Stomach (tissue), 9 donors: Measurements from ENCODE around the gene OLFM2. TPM values are rescaled to one million over a fixed set of nuclear protein-coding genes. Genes with fewer than 3 reads are reported as not detected.

Experiments used
- DNase-seq, 2 donors: peaks; one replicate each; pipeline versions ENCODE4 v3.0.0 to v3.0.0-alpha.2; 2013 to 2019
- H3K27ac ChIP-seq, 5 donors: fragments of 200-600 bp in 4 of 5; sonication (generic) in 4 of 5; one replicate each; pipeline ENCODE4 v1.5.1; 2013 to 2019; ENCODE audit warnings: mild to moderate bottlenecking in 1 of 5, moderate library complexity in 1 of 5
- H3K27me3 ChIP-seq, 3 donors: fragments of 200-600 bp; sonication (generic); one replicate each; pipeline ENCODE4 v1.5.1; 2017 to 2019; ENCODE audit warnings: mixed run types in 1 of 3
- H3K36me3 ChIP-seq, 4 donors: fragments of 200-600 bp; sonication (generic); 1 replicate in 3 of 4; 2 replicates in 1 of 4; pipeline ENCODE4 v1.5.1; 2016 to 2019
- H3K4me1 ChIP-seq, 4 donors: fragments of 200-600 bp; sonication (generic); one replicate each; pipeline ENCODE4 v1.5.1; 2016 to 2019
- H3K4me3 ChIP-seq, 4 donors: fragments of 200-600 bp; sonication (generic) in 3 of 4; one replicate each; pipeline ENCODE4 v1.5.1; 2016 to 2019; ENCODE audit warnings: mild to moderate bottlenecking in 1 of 4
- H3K9me3 ChIP-seq, 4 donors: fragments of 200-600 bp; sonication (generic); one replicate each; pipeline ENCODE4 v1.5.1; 2016 to 2019
- EP300 ChIP-seq: sonication (generic); formaldehyde crosslinking; IDR thresholded peaks from one replicate; pipeline ENCODE4 v1.6.1; 2017; ENCODE audit warnings: antibody characterized with exemption
- POLR2A ChIP-seq, 4 donors: fragments of 450-650 bp; IDR thresholded peaks; one replicate each; pipeline ENCODE4 v1.6.1; 2016; ENCODE audit warnings: antibody characterized with exemption in 4 of 4, control low read depth in 2 of 4, mild to moderate bottlenecking in 1 of 4, moderate library complexity in 1 of 4
- POLR2AphosphoS5 ChIP-seq, 3 donors: sonication (generic); formaldehyde crosslinking; IDR thresholded peaks; one replicate each; pipeline ENCODE4 v1.6.1; 2016; ENCODE audit warnings: antibody characterized with exemption in 3 of 3
- WGBS, 5 donors: extraction: QIAGEN DNeasy Blood & Tissue Kit in 3 of 5; methylation state at CpG; one replicate each; pipeline versions ENCODE4 v1.1.5 to v1.1.7; 2013 to 2018; 5-methylcytosine and 5-hydroxymethylcytosine counted together
- intact Hi-C: fragments of 100-400 bp; cut with DNase I; formaldehyde crosslinking; loops from one replicate; pipeline ENCODE4 v1.15.1; 2023; ENCODE audit warnings: low total_unique reads
- polyA plus RNA-seq, 3 donors: library from polyadenylated mRNA; stranded (reverse); fragments of 200-250 nt; gene quantifications; one replicate each; pipeline ENCODE4 v1.2.3, GENCODE V29; 2013
- total RNA-seq, 5 donors: library from RNA; depleted of rRNA; stranded (reverse); fragments of >200 nt; gene quantifications; one replicate each; pipeline versions ENCODE4 v1.1.0 to v1.2.3, GENCODE V29; 2014 to 2016
- TF ChIP-seq, protein P1 (sequence below), 7 experiments: fragments of 450-650 bp in 4 of 7; fragments of 200-600 bp in 3 of 7; sonication (generic) in 3 of 7; IDR thresholded peaks; one replicate each; pipeline ENCODE4 v1.5.1; 2016 to 2019; ENCODE audit warnings: antibody characterized with exemption in 7 of 7, control low read depth in 2 of 7, mild to moderate bottlenecking in 1 of 7
- donor health status: healthy with polysubstance abuse.
- donor health status: Bipolar disorder and iron deficiency.
- donor health status: healthy.

The OLFM2 gene
- total and polyA plus RNA-seq, 8 donors: 1.7 to 15.4 (median 6.0) TPM; not detected in 2

DNA sequence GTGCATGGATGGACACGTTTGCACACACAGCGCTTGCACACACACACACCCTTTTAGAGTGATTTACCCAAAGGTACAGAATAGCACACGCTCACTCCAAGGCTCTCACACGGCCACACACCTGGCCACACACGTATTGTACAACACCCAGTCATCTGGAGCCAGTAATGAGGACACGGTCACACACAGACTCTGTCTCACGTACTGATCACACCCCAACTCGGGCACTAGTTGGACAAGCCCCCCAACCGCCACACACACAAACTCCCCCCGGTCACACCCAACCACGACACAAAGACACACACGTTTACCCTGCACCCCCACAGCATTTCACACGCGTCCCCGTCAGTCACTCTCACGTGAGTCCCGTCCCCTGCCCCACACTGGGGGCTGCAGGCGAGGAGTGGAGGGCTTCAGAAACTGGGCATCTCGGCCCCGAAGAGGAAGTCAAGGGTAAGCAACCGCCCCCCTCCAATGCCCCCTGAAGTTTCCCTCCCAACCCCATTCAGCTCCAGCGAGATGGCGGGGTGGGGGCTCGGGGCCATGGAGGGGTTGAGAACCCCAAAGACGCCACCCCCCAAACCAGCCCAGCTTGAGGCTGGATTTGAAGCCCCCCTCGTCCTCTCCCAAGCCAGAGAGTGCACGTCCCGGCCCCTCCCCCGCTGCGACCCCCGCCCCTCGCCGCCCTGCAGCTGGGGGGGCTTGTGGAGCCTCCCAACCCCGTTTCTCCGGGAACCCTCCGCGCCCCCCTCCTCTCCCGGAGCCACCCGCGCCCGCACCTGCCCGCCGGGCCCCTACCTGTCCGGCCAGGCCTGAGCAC, 599 bp downstream of the OLFM2 start:
- TF ChIP-seq POLR2AphosphoS5 (IDR thresholded peaks at IDR 0.05): no peak
- TF ChIP-seq, protein P1, sequence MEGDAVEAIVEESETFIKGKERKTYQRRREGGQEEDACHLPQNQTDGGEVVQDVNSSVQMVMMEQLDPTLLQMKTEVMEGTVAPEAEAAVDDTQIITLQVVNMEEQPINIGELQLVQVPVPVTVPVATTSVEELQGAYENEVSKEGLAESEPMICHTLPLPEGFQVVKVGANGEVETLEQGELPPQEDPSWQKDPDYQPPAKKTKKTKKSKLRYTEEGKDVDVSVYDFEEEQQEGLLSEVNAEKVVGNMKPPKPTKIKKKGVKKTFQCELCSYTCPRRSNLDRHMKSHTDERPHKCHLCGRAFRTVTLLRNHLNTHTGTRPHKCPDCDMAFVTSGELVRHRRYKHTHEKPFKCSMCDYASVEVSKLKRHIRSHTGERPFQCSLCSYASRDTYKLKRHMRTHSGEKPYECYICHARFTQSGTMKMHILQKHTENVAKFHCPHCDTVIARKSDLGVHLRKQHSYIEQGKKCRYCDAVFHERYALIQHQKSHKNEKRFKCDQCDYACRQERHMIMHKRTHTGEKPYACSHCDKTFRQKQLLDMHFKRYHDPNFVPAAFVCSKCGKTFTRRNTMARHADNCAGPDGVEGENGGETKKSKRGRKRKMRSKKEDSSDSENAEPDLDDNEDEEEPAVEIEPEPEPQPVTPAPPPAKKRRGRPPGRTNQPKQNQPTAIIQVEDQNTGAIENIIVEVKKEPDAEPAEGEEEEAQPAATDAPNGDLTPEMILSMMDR (IDR thresholded peaks at IDR 0.05): no peak
- TF ChIP-seq EP300: no peak
- TF ChIP-seq POLR2A (IDR thresholded peaks at IDR 0.05): no peak
- intact Hi-C loops: loop anchor here (5.0 to 10.0 kb wide), 2 partner anchors 92 to 459 kb away; no protein-coding TSS in a partner anchor
- H3K27me3 ChIP-seq: peaks cover 11 to 74% (median 53%) of the 10 kb centered on the region in 3 donors
- peak in 1 of 2 donors; percentile 33 for DNase-seq
- peaks cover 0 to 4% (median 0%) of the 10 kb centered on the region in 4 donors for H3K9me3 ChIP-seq
- no peaks in the 10 kb centered on the region for H3K36me3 ChIP-seq
- peak overlapping the region in 1 of 5 donors; percentile 13 for H3K27ac ChIP-seq
- H3K4me1 ChIP-seq: peaks cover 13 to 40% (median 29%) of the 10 kb centered on the region in 4 donors
- peak overlapping the region; percentile 39 to 47 (median 40) for H3K4me3 ChIP-seq
- 1 to 4% (median 2%) methylated on average over 22 to 44 of the region's 44 CpGs for WGBS, 5 donors

DNA sequence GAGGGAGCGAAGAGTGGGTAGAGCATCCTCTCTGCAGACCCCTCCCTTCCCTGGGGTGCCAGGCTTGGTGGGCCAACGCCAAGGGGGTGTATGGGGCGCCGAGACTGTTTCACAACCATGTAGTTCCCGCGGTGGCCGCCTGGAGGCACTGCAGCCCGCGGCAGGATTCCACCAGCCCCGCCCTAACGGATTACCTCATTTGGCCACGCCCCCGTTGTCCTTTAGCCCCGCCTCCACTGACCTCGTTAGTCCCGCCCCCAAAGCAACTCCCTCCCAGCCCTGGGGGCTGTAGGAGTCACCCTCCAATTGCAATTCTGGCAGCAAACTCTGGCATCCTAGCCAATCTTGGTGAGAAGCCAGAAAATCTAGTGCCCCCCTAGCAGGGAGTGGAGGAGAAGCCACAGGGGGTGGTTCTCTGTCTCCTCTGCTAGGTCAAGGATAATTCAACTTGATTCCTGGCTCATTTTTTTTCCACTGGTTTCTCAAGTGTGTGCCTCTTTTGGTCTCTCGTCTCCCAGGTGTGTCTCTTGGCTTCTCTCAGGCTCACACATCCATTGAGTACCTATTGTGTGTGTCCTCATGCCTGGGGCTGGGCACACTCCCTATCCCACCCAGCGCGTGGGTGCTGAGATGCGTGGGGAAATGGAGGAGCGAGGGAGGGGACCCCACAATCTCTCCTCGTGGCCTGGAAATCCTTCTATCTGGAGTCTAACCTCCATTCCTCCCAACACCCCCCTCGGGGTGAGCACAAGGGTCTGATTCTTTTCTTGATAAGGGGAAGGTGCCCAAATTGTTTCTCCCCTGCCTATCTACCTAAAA, 2.0 kb downstream of the OLFM2 start:
- no peak overlapping the region for H3K4me3 ChIP-seq
- peaks cover 11 to 74% (median 53%) of the 10 kb centered on the region in 3 donors for H3K27me3 ChIP-seq
- WGBS, 5 donors: 10 to 30% (median 12%) methylated on average over 8 to 23 of the region's 23 CpGs
- peaks cover 0 to 4% (median 0%) of the 10 kb centered on the region in 4 donors for H3K9me3 ChIP-seq
- H3K27ac ChIP-seq: no peak overlapping the region
- DNase-seq: peak; percentile 68 to 83
- peaks cover 13 to 40% (median 29%) of the 10 kb centered on the region in 4 donors for H3K4me1 ChIP-seq
- TF ChIP-seq POLR2AphosphoS5 (IDR thresholded peaks at IDR 0.05) (no peak), POLR2A (IDR thresholded peaks at IDR 0.05) (no peak), EP300 (no peak)
- TF ChIP-seq, protein P1 (IDR thresholded peaks at IDR 0.05): peak in 5 of 7 experiments; percentile 55 to 74 (median 67)
- no peaks in the 10 kb centered on the region for H3K36me3 ChIP-seq
- intact Hi-C loops: loop anchor here (10.0 kb wide), 1 partner anchor 460 kb away; no protein-coding TSS in a partner anchor

DNA sequence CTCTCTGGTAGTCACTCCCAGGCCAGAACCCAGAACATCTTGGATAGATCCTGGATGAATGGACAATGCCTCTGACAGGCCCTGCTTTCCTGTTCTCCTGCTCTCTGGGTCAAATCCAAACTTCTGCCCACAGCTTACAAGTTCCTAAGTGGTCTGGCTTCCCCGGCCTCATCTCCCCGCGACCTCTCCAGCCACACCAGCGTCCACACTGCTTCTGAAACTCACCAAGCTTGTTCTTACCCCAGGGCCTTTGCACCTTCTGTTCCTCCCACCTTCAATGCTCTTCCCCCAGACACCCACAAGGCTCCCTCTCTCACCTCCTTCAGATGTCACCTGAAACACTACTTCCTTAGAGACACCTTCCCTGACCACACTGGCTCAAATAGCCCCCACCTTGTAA, 3.5 kb downstream of the OLFM2 start:
- Histone ChIP-seq H3K4me1 (peaks cover 13 to 40% (median 29%) of the 10 kb centered on the region in 4 donors), H3K36me3 (no peaks in the 10 kb centered on the region), H3K27me3 (peaks cover 11 to 68% (median 53%) of the 10 kb centered on the region in 3 donors), H3K4me3 (no peak overlapping the region), H3K27ac (no peak overlapping the region), H3K9me3 (peaks cover 0 to 4% (median 0%) of the 10 kb centered on the region in 4 donors)
- TF ChIP-seq EP300: no peak
- TF ChIP-seq POLR2AphosphoS5 (IDR thresholded peaks at IDR 0.05): no peak
- TF ChIP-seq POLR2A (IDR thresholded peaks at IDR 0.05): no peak
- TF ChIP-seq, protein P1 (IDR thresholded peaks at IDR 0.05): no peak
- intact Hi-C loops: loop anchor here (10.0 kb wide), 1 partner anchor 462 kb away; no protein-coding TSS in a partner anchor
- no peak for DNase-seq
- WGBS, 5 donors: 82 to 90% (median 87%) methylated on average over 4 of the region's 4 CpGs

DNA sequence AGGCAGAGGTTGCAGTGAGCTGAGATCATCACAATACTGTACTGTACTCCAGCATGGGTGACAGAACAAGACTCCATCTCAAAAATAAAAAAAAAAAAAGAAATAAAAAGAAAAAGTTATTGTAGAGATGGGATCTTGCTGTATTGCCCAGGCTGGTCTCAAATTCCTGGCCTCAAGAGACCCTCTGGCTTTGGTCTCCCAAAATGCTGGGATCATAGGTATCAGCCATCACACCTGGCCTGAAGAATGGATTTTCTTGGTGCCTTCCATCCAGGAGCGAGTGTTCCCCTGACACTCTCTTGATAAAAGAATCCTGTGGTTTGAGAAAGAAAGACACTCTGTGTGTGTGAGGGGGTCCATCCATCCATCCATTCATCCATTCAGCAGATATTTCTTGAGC, 4.7 kb downstream of the OLFM2 start:
- intact Hi-C loops: loop anchor here (10.0 kb wide), 1 partner anchor 463 kb away; no protein-coding TSS in a partner anchor
- no peak for DNase-seq
- TF ChIP-seq POLR2AphosphoS5 (IDR thresholded peaks at IDR 0.05) (no peak), EP300 (no peak), POLR2A (IDR thresholded peaks at IDR 0.05) (no peak)
- TF ChIP-seq, protein P1 (IDR thresholded peaks at IDR 0.05): no peak
- Histone ChIP-seq H3K9me3 (peaks cover 0 to 4% (median 0%) of the 10 kb centered on the region in 4 donors), H3K36me3 (no peaks in the 10 kb centered on the region), H3K4me3 (no peak overlapping the region), H3K4me1 (peaks cover 11 to 35% (median 24%) of the 10 kb centered on the region in 4 donors), H3K27me3 (peaks cover 11 to 56% (median 42%) of the 10 kb centered on the region in 3 donors), H3K27ac (no peak overlapping the region)
- WGBS, 5 donors: 77 to 88% (median 82%) methylated on average over 1 of the region's 1 CpG
